ENCODE data around the gene SLC38A1.

- TF ChIP-seq ZNF70 (CRISPR knock-in tag; IDR thresholded peaks at IDR 0.05) (no peak), ZNF8 (CRISPR knock-in tag; IDR thresholded peaks at IDR 0.05) (no peak), ZFP30 (CRISPR knock-in tag; IDR thresholded peaks at IDR 0.05) (no peak)
- TF ChIP-seq, protein P1, sequence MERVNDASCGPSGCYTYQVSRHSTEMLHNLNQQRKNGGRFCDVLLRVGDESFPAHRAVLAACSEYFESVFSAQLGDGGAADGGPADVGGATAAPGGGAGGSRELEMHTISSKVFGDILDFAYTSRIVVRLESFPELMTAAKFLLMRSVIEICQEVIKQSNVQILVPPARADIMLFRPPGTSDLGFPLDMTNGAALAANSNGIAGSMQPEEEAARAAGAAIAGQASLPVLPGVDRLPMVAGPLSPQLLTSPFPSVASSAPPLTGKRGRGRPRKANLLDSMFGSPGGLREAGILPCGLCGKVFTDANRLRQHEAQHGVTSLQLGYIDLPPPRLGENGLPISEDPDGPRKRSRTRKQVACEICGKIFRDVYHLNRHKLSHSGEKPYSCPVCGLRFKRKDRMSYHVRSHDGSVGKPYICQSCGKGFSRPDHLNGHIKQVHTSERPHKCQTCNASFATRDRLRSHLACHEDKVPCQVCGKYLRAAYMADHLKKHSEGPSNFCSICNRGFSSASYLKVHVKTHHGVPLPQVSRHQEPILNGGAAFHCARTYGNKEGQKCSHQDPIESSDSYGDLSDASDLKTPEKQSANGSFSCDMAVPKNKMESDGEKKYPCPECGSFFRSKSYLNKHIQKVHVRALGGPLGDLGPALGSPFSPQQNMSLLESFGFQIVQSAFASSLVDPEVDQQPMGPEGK (CRISPR knock-in tag; IDR thresholded peaks at IDR 0.05; ENCODE audit: borderline replicate concordance), result no peak
These were observed 31.3 kb downstream of the SLC38A1 start for GRCh38 chr12:46237371-46238045.
